ENCODE measurements around the gene CD207. TPM values are rescaled to one million over a fixed set of nuclear protein-coding genes. Genes with fewer than 3 reads are reported as not detected.
"Not testable (repeated sequence)": the region's sequence is repeated elsewhere in the genome, so short reads cannot be mapped to it uniquely, and the experiment has no call there.

CD207 gene
- total RNA-seq = 1.3 TPM

DNA sequence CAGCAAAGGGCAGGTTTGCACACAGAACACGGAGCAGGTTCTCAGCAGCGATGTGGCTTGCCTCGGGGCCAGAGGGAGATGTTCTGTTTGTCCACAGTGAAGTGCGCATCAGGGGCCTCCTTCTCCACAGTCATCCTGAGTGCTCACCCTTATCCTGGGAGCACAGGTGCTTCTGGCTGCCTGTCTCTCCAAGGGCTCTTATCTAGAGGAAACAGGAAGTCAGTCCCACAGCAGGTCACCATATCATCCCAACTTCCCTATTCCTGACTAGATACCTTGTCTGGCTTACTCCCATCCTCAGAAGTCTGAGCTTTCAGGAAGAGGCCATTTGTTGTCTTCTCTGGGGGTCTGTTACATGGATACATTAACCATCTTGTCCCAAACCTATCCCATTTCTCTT lies at the start of gene CD207:
Gene CD207 (minus strand): TSS at position 174 of the 400 bp plus-strand sequence. CDS start 40 bp downstream, at position 134.
- DNase-seq (ENCODE audit: low spot score) = no peak

- DNase-seq (ENCODE audit: low spot score) = not testable (repeated sequence)
These were observed 42.9 kb upstream of the CD207 start for GRCh38 chr2:70878543-70878942.

DNA sequence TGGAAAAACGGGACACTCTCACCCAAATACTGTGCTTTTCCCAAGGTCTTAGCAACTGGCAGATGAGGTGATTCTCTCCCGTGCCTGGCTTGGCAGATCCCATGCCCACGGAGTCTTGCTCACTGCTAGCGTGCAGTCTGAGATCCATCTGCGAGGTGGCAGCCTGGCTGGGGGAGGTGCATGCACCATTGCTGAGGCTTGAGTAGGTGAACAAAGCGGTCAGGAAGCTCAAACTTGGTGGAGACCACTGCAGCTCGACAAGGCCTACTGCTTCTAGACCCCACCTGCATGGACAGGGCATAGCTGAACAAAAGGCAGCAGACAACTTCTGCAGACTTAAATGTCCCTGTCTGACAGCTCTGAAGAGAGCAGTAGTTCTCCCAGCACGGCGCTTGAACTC lies 40.5 kb upstream of the CD207 start:
- not testable (repeated sequence) for DNase-seq (ENCODE audit: low spot score)

DNA sequence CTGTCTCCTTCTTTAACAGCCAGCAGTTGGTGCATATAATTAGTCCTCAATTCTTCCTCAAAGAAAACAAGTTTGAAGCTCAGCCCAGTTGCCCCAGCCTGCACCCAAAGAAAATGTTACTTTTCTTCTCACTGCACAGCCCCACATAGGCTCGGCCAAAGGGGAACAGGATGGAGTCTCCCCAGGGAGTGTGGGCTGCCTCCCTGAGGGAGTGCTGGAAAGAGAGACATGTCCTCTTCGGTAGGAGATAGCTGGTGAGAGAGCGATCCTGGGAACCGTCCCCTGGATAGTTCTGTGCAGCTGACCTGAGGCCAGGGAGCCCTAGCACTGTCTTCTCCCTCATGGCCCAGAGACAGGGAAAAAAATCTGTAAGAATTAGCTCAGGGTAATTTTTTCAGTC lies 37.9 kb upstream of the CD207 start:
- no peak for DNase-seq (ENCODE audit: low spot score)

DNA sequence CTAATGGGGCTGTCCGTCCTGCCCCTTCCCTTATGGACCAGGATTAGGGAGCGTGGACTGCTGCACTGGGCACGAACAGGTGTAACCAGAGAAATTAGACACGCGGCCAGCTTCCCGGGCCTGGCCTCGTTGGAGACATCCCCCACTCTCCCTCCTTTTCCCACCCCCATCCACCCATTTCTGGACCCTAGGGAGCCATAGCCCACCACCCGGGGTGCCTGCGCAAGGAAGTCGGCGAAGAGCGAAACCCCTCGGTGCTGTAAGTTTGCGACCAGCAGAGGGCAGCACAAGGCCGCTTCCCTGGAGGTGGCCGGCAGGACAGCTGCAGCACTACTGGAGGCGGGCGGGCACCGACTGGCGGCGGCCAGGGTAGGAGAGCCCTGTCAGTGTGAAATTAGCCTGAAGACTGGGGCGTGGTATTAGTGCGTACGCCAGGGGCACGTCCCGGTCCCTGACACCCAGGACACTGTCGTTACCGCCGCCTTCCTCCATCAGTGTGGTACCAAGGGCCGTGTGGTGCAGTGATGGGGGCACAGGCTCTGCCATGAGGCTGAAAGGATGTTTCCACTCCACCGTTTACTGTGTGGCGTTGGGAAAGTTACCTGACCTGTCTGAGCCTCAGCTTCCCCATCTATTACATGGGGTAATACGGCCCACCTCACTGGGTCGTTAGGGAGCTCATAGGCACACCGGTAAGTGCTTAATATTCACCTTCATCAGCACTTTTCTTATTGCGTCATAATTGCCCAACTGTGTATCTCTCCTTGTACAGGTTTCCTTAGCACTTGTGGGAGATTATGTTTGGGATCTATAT lies 36.0 kb upstream of the CD207 start:
- peak; percentile 84 for DNase-seq (ENCODE audit: low spot score)

GRCh38 chr2:70870790-70871189 lies 35.2 kb upstream of the CD207 start:
- DNase-seq (ENCODE audit: low spot score) = no peak

DNA sequence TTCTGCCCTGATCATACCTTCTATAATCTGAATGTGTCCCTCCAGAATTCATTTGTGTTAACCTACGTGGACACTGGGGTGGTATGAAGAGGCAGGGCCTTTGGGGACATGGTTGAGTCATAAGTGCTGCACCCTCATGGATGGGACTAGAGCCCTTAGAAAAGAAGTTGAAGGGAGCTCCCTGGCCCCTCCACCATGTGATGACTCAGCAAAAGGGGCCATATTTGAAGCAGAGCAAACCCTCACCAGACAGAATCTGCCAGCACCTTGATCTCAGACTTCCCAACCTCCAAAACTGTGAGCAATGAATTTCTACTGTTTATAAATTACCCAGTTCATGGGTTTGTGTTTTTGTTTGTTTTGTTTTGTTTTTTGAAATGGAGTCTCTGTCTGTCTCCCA lies 33.4 kb upstream of the CD207 start:
- no peak for DNase-seq (ENCODE audit: low spot score)

DNA sequence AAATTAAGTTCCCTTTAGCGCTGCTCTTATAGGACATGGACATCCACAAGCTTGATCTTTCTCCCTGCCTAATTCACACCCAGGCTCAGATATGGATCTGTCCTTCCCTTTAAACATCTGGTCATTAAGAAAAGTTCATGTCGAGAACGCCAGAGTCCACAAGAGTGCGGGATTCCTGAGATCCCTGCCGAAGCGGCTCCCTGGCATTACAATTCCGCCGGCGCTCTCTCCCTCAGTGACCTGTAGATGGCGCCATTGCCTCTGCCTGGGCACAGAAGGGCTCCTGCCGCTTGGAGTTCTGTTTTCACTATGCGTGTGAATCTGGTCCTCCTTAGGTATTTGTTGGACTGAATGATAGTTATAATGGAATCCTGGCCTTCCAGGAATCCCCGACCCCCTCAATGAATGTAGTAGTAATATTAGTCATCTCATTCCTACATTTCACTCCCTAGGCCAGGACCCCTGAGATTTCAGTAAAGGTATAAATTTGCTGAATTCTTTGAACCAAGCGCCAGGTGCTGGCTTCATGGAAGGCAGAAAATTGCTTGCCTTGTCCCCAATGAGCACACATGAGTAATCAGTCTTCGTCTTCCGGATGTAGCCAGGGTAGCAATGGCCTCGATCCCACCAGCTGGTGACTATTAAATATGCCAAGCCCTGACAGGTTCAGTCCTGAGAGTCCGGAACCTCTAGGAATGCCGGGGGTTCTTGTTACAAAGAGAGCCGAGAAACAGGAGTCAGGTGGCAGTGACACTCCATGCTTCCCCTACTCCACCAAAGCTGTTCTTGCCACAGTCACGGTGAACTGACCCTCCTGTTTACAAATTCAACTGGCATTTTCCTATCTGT lies 26.4 kb upstream of the CD207 start:
- DNase-seq (ENCODE audit: low spot score) = peak; percentile 76

GRCh38 chr2:70855667-70856066 lies 20.1 kb upstream of the CD207 start:
- no peak for DNase-seq (ENCODE audit: low spot score)

DNA sequence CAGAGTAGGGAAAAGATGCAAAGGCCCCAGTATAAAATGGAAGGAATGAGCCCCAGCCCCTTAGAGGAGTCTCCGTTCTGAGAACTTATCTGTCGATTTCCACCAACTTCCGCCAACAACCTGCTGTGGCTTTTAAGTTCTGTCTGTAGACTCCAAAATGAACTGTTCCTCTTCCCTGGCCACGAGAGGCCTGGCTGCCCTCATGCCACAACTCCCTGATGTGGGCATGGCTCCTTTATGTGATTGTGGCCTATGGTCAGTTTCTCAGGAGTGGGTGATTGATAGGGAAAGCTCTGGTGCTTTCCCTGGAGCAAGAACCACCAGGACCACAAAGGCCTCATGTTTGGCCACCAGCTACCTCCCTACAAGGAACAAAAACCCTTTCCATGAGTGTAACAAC lies 18.8 kb upstream of the CD207 start:
- no peak for DNase-seq (ENCODE audit: low spot score)

DNA sequence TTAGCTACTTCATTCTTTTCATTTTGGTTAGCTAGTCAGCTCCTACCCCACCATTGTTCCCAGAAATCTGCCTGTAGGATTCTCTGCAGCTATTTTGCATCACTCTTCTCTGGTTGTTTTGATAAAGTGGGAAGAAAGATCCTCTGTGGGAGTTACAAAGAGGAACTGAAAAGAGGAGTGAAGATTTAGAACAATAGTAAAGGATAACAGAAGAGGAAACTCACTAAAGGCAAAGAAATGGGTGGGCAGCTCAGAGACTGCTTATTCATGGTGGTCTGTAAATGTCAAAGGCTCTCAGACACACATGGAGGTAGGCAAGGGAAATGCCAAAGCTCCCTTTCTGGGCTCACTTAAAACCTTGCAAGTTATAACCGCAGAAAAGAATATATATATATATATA lies 17.2 kb upstream of the CD207 start:
- DNase-seq (ENCODE audit: low spot score) = no peak

DNA sequence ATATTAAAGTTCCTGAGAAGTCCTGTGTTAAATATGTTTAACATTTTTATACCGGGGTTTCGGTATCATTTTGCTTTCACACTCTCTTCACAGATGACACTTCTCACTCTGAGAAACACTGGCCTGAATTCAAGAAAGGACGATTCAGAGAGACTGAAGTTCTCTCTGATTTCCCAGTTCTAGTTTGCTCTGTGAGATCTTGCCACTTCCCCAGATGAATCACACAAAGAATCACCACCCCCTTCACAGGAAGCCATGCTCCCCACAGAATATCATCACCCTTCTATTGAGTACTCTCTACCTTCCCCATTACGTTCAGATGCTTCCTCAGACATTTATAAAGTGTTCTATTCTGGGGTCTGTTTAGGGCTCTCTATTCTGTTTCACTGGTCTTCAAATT lies 16.1 kb upstream of the CD207 start:
- DNase-seq (ENCODE audit: low spot score) = no peak

GRCh38 chr2:70850925-70851324 lies 15.3 kb upstream of the CD207 start:
- no peak for DNase-seq (ENCODE audit: low spot score)

- DNase-seq (ENCODE audit: low spot score) = no peak
These were observed 6.8 kb upstream of the CD207 start for GRCh38 chr2:70842401-70842800.

DNA sequence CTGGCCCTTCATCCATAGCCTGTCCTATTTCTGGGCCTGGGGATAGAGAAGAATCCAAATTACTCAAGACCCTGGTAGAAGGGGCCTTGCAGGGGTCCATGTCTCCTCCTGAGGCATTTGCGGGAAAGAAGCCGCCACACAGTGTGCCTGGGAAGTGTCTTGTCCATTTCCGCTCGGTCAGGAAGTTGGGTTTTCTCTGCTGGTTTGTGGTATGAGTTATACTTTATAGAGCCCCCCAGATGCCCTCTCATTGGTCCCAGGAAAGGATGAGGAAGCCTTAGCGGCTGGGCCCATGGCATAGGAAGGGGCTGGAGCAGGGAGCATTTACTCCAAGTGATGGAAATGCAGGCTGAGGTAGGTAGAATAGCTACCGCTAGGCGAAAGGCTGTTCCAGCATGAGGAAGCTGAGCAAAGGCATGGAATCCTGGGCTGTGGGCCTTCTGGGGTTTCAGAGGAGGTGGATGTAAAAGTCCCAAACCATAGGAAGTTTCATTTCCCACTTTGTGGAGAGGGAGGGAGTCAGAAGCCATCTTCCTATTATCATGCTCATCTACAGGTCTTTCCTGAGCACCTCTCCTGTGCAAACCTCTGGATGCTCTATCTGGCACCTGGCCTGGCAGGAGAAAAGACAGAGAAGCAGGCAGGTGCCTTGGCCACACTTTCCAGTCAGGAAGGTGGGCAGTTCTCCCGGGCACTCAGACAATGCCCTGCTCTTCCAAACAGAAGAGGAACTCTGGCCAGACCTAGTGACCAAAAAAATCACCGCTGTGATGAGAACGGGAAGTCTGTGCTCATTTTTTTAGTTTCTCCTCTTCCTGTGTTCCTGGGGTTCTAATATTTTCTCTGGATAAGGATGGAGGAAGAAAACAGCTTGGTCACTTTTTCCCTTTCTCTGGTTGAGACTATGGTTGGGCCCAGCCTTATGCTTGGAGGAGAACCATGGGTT lies 2.6 kb upstream of the CD207 start:
- no peak for DNase-seq (ENCODE audit: low spot score)

- DNase-seq (ENCODE audit: low spot score) = no peak
These were observed 735 bp downstream of the CD207 start for GRCh38 chr2:70834881-70835280.

GRCh38 chr2:70834106-70834505 lies 1.5 kb downstream of the CD207 start:
- DNase-seq (ENCODE audit: low spot score) = no peak

DNA sequence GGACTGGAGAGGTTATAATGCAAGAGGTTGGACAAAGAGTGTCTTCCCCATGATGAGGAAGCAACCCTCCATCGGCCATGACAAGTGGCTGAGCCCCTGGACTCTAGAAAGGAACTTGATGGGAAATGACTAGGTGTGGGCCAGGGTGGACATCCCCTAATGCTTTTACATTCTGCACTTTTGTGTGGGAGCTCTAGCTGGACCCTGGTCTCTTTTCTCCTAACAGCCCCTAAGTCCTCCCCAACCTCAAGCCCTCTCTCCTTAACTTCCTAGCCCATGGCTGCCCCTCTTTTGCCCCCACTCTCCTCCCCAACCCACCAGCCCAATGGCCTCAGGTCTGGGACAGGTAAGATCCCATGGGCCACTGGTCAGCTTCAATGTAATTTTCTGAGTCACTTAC lies 2.4 kb downstream of the CD207 start:
- DNase-seq (ENCODE audit: low spot score) = no peak

DNA sequence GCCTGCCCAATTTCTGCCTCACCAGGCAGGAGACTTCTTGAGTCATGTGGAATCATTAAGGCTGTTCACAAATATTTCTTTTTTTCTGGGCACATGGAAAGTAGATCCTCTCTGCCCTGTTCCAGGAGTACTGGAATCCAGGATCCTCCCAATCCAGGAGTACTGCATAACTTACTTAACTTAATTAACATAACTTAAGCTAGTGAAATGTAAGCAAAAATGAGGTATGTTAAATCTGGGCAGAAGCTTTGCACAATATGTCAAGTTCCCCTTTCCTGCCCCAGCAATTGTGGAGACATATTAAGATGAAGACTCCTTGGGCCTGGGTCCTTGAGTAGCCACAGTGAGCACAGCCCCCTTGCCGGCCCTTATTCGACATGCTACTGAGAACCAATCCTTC lies 3.2 kb downstream of the CD207 start:
- DNase-seq (ENCODE audit: low spot score) = no peak

GRCh38 chr2:70831861-70832260 lies 3.8 kb downstream of the CD207 start:
- DNase-seq (ENCODE audit: low spot score) = no peak

DNA sequence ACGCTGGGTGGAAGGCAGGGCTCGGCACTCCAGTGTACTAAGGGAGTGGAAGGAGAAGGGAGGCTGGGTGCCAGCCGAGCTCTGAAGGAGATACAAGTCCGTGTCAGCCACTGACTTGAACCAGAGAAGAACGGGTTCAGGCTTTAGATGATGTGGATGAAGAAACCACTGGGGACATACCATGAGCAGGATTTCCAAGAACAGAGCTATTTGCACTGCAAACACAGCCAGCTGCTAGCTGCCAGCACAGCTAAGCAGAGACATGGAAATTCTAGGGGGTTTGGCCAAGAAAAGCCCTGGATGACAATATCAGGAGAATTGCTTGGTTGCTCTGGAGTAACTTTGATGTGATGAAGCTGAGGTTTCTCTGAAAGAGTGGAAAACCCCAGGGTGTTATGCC lies 5.2 kb downstream of the CD207 start:
- DNase-seq (ENCODE audit: low spot score) = no peak

DNA sequence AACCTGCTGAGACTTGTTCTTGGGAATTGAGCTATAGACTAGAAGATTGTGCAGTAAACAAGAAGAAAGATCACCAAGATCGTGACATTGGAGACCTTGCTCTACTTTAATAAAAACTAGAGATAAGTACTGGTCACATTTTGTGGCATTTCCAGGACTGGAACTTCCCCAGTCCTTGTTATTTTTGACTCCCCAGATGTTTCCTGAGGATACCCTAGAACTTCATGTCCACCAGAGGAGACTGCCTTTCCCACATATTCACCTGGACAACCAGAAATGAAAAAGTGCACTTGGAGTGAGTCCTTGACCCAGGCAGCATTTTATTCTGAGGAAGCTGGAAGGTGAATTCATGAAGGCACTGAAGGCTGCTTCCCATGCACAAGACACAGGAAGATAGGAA lies 5.7 kb downstream of the CD207 start:
- no peak for DNase-seq (ENCODE audit: low spot score)
